ENCODE results near the gene GAA.
"Not testable (repeated sequence)": the region's sequence is repeated elsewhere in the genome, so short reads cannot be mapped to it uniquely, and the experiment has no call there.

GAA gene

GRCh38 chr17:80084773-80085172, 16.6 kb upstream of the GAA start:
- no peak for DNase-seq

GRCh38 chr17:80086081-80086480, 15.3 kb upstream of the GAA start:
- DNase-seq, result no peak

GRCh38 chr17:80086616-80087015, 14.8 kb upstream of the GAA start:
- no peak for DNase-seq

GRCh38 chr17:80087346-80088265, 13.8 kb upstream of the GAA start:
- no peak for DNase-seq

GRCh38 chr17:80089762-80090161, 11.6 kb upstream of the GAA start:
- DNase-seq, result no peak

- DNase-seq, result not testable (repeated sequence)
These were observed 11.2 kb upstream of the GAA start for GRCh38 chr17:80090164-80090563.

GRCh38 chr17:80091376-80091775, 10.0 kb upstream of the GAA start:
- no peak for DNase-seq

GRCh38 chr17:80092959-80093358, 8.4 kb upstream of the GAA start:
- no peak for DNase-seq

GRCh38 chr17:80095038-80095843, 6.1 kb upstream of the GAA start:
- DNase-seq, result no peak

GRCh38 chr17:80095844-80096475, 5.4 kb upstream of the GAA start:
- DNase-seq, result no peak

GRCh38 chr17:80096561-80097021, 4.8 kb upstream of the GAA start:
- DNase-seq, result no peak

GRCh38 chr17:80097127-80097621, 4.2 kb upstream of the GAA start:
- DNase-seq, result no peak

- DNase-seq, result no peak
These were observed 3.3 kb upstream of the GAA start for GRCh38 chr17:80097844-80098691.

GRCh38 chr17:80099291-80100034, 1.9 kb upstream of the GAA start:
- no peak for DNase-seq

- no peak for DNase-seq
These were observed 1.4 kb upstream of the GAA start for GRCh38 chr17:80100035-80100323.

GRCh38 chr17:80101946-80102663, 724 bp downstream of the GAA start:
- peak; percentile 23 for DNase-seq

- DNase-seq, result no peak
These were observed 1.5 kb downstream of the GAA start for GRCh38 chr17:80102664-80103448.

GRCh38 chr17:80103449-80104085, 2.2 kb downstream of the GAA start:
- no peak for DNase-seq

GRCh38 chr17:80104321-80104955, 3.1 kb downstream of the GAA start:
- DNase-seq, result no peak
